HL-60 (cell line): ENCODE results near the gene BDNF.

Experiments used
- DNase-seq, 2 experiments: peaks; one replicate each; pipeline ENCODE4 v3.0.0-alpha.2; 2010 to 2020; ENCODE audit warnings: low read depth in 1 of 2, low spot score in 1 of 2
- H3K27ac ChIP-seq: fragments of 250-450 bp; sonication (Bioruptor Pico); replicated peaks from 2 replicates; pipeline ENCODE4 v1.5.1; 2020; ENCODE audit warnings: mild to moderate bottlenecking, moderate library complexity
- H3K27me3 ChIP-seq: fragments of 250-450 bp; sonication (Bioruptor Pico); 2 replicates; pipeline ENCODE4 v1.5.1; 2021; ENCODE audit warnings: mild to moderate bottlenecking, moderate library complexity; ENCODE audit not compliant: insufficient read depth, poor library complexity, severe bottlenecking
- H3K4me3 ChIP-seq: replicated peaks from 2 replicates; pipeline ENCODE4 v1.5.1; 2011; ENCODE audit warnings: mild to moderate bottlenecking, control low read depth, low read length; ENCODE audit not compliant: insufficient read depth
- CTCF ChIP-seq: IDR thresholded peaks from one replicate; pipeline ENCODE4 v1.5.1; 2011; ENCODE audit warnings: low read length, control low read depth, inconsistent platforms; ENCODE audit not compliant: insufficient read depth
- GABPA ChIP-seq: IDR thresholded peaks from 2 replicates; pipeline ENCODE4 v1.6.1; 2012; ENCODE audit warnings: low read depth
- POLR2AphosphoS5 ChIP-seq: IDR thresholded peaks from 2 replicates; pipeline ENCODE4 v1.6.1; 2012; ENCODE audit warnings: low read depth
- REST ChIP-seq: IDR thresholded peaks from 2 replicates; pipeline ENCODE4 v1.6.1; 2012; ENCODE audit warnings: low read depth; ENCODE audit not compliant: insufficient replicate concordance
- SPI1 ChIP-seq: IDR thresholded peaks from 2 replicates; pipeline ENCODE4 v1.6.1; 2012; ENCODE audit warnings: low read depth, mild to moderate bottlenecking, borderline replicate concordance

Gene BDNF

GRCh38 chr11:27681664-27682063 is 18.6 kb downstream of the BDNF start:
- DNase-seq: no peak
- H3K4me3 ChIP-seq: no peak overlapping the region

GRCh38 chr11:27679136-27680015 is 20.9 kb downstream of the BDNF start:
- no peak overlapping the region for H3K4me3 ChIP-seq
- H3K27me3 ChIP-seq: no peaks in the 10 kb centered on the region
- no peak overlapping the region for H3K27ac ChIP-seq
- DNase-seq: no peak
- TF ChIP-seq CTCF (no peak), POLR2AphosphoS5 (no peak), REST (no peak)

More at GRCh38 chr11:27681664-27682063, 18.6 kb downstream of the BDNF start:
- TF ChIP-seq POLR2AphosphoS5: no peak
- Histone ChIP-seq H3K27me3 (no peaks in the 10 kb centered on the region), H3K27ac (no peak overlapping the region)

- no peak overlapping the region for H3K4me3 ChIP-seq
- no peaks in the 10 kb centered on the region for H3K27me3 ChIP-seq
- TF ChIP-seq CTCF (no peak), SPI1 (no peak), POLR2AphosphoS5 (no peak), REST (no peak), GABPA (no peak)
- no peak overlapping the region for H3K27ac ChIP-seq
- no peak for DNase-seq
These were observed 22.0 kb downstream of the BDNF start for GRCh38 chr11:27678242-27678641.

- DNase-seq: no peak
- Histone ChIP-seq H3K27ac (no peak overlapping the region), H3K27me3 (no peaks in the 10 kb centered on the region), H3K4me3 (no peak overlapping the region)
- TF ChIP-seq SPI1: no peak
- TF ChIP-seq GABPA: no peak
- no peak for TF ChIP-seq POLR2AphosphoS5
- no peak for TF ChIP-seq REST
- TF ChIP-seq CTCF: no peak
These were observed 23.1 kb downstream of the BDNF start for GRCh38 chr11:27677108-27677507.
